Mucosa of rectum (tissue), 2 donors: ENCODE results near the gene ZNF567.
A peak's percentile ranks its signal among the peaks of the same experiment; 100 is the strongest.
"Not testable (repeated sequence)": the region's sequence is repeated elsewhere in the genome, so short reads cannot be mapped to it uniquely, and the experiment has no call there.

Source experiments
- H3K27ac ChIP-seq, 2 donors: one replicate each; pipeline ENCODE4 v1.7.0; 2013; ENCODE audit warnings: inconsistent platforms in 2 of 2, low read depth in 2 of 2, low read length in 2 of 2
- H3K27me3 ChIP-seq, 2 donors: one replicate each; pipeline ENCODE4 v1.7.0; 2013; ENCODE audit warnings: low read length in 2 of 2; ENCODE audit not compliant: control insufficient read depth in 2 of 2, insufficient read depth in 2 of 2
- H3K36me3 ChIP-seq, 2 donors: one replicate each; pipeline ENCODE4 v1.7.0; 2013; ENCODE audit warnings: low read length in 2 of 2; ENCODE audit not compliant: control insufficient read depth in 2 of 2, insufficient read depth in 2 of 2
- H3K4me1 ChIP-seq, 2 donors: one replicate each; pipeline ENCODE4 v1.7.0; 2013; ENCODE audit warnings: low read length in 2 of 2, mild to moderate bottlenecking in 1 of 2; ENCODE audit not compliant: control insufficient read depth in 2 of 2, insufficient read depth in 2 of 2
- H3K4me3 ChIP-seq, 2 donors: one replicate each; pipeline ENCODE4 v1.7.0; 2013; ENCODE audit warnings: low read length in 2 of 2
- H3K9ac ChIP-seq, 2 donors: one replicate each; pipeline ENCODE4 v1.7.0; 2013; ENCODE audit warnings: low read length in 2 of 2, low read depth in 1 of 2, mild to moderate bottlenecking in 1 of 2
- H3K9me3 ChIP-seq, 2 donors: one replicate each; pipeline ENCODE4 v1.7.0; 2013; ENCODE audit warnings: low read length in 2 of 2; ENCODE audit not compliant: control insufficient read depth in 2 of 2
- donor health status: healthy.
- donor health status: Normal muscosa, but diverticular disease.

The ZNF567 gene

GRCh38 chr19:36749613-36750012 is 62.2 kb downstream of the ZNF567 start:
- peaks cover 42 to 47% of the 10 kb centered on the region in 2 donors for H3K36me3 ChIP-seq
- not testable (repeated sequence) for H3K9ac ChIP-seq, H3K27me3 ChIP-seq, H3K27ac ChIP-seq, H3K4me1 ChIP-seq
- H3K4me3 ChIP-seq = peak overlapping the region in 1 of 2 donors; percentile 8
- peaks cover 56 to 68% of the 10 kb centered on the region in 2 donors for H3K9me3 ChIP-seq

- H3K9me3 ChIP-seq = peaks cover 56 to 68% of the 10 kb centered on the region in 2 donors
- peak overlapping the region in 1 of 2 donors; percentile 8 for H3K4me3 ChIP-seq
- H3K9ac ChIP-seq = no peak overlapping the region
- no peak overlapping the region for H3K27ac ChIP-seq
- H3K27me3 ChIP-seq = no peaks in the 10 kb centered on the region
- H3K4me1 ChIP-seq = no peaks in the 10 kb centered on the region
- H3K36me3 ChIP-seq = peaks cover 42 to 48% of the 10 kb centered on the region in 2 donors
Measured at GRCh38 chr19:36750066-36750691, 62.8 kb downstream of the ZNF567 start.
